Cardiac fibroblast (primary cell): Measurements from ENCODE around the gene CDK14.
A peak's percentile ranks its signal among the peaks of the same experiment; 100 is the strongest.

Source experiments
- DNase-seq, 2 donors: peaks; one replicate each; pipeline versions ENCODE4 v3.0.0 to v3.0.0-alpha.2; 2010; ENCODE audit warnings: low read depth in 2 of 2
- H3K4me3 ChIP-seq, 2 donors: replicated peaks in 1 of 2; 1 replicate in 1 of 2; 2 replicates in 1 of 2; pipeline ENCODE4 v1.5.1; 2011; ENCODE audit warnings: low read depth in 2 of 2, low read length in 2 of 2, mild to moderate bottlenecking in 2 of 2, moderate library complexity in 1 of 2
- CTCF ChIP-seq: IDR thresholded peaks from one replicate; pipeline ENCODE4 v1.5.1; 2011; ENCODE audit warnings: low read depth, mild to moderate bottlenecking, low read length, inconsistent platforms

CDK14 gene

GRCh38 chr7:90690159-90690858 lies 94.2 kb downstream of the CDK14 start:
- no peak for DNase-seq
- TF ChIP-seq CTCF = no peak

DNA sequence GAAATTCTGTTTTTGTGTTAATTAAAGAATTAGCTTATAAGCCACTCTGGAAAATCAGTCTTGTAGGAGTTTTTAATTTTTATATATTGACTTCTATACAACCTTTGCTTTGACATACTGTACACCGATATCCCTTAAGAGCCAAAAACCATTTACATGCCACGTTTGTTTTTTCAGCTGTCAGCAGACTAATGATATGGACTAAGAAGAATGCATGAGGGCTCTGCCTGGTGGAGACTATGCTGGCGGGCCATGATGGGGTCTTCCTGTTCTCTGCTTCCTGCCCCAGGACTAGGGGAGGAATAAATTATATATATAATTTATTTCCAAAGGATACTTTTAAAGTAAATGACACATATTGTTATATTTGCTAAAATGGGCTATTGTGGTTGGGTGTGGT lies 96.3 kb downstream of the CDK14 start:
- no peak for TF ChIP-seq CTCF
- no peak overlapping the region for H3K4me3 ChIP-seq
- DNase-seq = peak in 1 of 2 donors; percentile 61

More at GRCh38 chr7:90690159-90690858, 94.2 kb downstream of the CDK14 start:
- H3K4me3 ChIP-seq = no peak overlapping the region

DNA sequence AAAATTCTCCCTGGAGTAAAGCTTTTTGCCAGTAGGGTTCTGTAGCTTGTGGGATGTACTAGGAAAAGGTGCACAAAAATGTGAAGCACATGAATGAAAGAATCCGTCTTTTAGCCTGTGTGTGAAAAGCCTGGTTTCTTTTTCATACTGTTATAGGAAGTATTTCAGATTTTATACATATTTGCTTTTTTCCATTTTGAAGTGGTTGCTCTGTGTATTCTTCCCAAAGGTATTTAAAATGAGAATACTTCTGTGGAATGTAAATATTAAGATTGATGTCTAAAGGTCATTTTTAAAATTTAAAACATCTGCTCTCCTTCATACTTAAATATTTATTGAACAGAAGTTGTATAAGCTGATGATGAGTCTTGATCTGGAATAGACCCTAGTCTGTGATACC lies 96.8 kb downstream of the CDK14 start:
- no peak overlapping the region for H3K4me3 ChIP-seq
- TF ChIP-seq CTCF = no peak
- DNase-seq = no peak

DNA sequence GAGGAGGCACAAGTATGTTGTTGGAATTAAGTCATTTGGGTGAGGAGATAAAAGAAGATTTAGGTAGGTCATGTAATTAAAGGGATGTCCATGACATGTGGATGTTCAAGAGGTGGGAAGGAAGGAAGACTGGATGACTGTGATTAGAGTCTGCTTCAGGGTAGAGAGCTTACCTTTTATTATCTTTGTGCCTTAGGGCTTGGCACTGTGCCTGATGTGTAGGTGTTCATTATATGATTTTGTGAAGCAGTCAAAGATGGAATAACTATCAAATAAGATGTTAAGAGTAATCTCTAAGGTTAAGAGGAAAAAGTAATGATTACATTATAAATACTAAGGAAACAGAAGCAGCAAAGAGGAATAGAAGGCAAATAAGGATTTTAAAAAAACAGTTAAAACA lies 97.8 kb downstream of the CDK14 start:
- no peak overlapping the region for H3K4me3 ChIP-seq
- DNase-seq = no peak
- TF ChIP-seq CTCF = no peak

GRCh38 chr7:90698616-90699015 lies 102.5 kb downstream of the CDK14 start:
- no peak for TF ChIP-seq CTCF
- DNase-seq = no peak
- H3K4me3 ChIP-seq = no peak overlapping the region

DNA sequence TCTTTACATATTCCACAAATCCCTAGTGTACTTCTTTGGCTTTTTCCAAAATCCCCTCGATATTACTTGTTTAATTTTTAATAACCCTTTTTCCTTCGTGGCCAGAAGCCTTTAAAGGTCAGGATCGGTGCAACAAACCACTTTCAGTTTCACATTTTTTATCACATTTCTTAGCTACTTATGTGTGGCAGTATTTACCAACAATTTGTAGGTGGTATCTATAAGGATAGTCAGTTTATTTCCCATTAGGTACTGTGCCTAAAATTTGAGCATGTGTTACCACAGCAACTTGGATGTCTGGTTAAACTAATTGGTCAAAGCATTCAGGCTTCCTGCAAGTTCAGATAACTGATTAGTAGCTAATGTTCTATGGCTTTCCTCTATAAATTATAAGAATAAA lies 104.9 kb downstream of the CDK14 start:
- peak overlapping the region in 1 of 2 donors; percentile 32 for H3K4me3 ChIP-seq
- TF ChIP-seq CTCF = no peak

GRCh38 chr7:90701771-90702170 lies 105.7 kb downstream of the CDK14 start:
- no peak for DNase-seq
- H3K4me3 ChIP-seq = no peak overlapping the region
- TF ChIP-seq CTCF = no peak

More for the DNA sequence above, 104.9 kb downstream of the CDK14 start:
- peak in 1 of 2 donors; percentile 39 for DNase-seq
